Activated T-cell treated with anti-CD3 and anti-CD28 coated beads, Interleukin-2, amount 50 U/mL, for 72 hours (primary cell): Measurements from ENCODE around the gene DSP. TPM values are rescaled to one million over a fixed set of nuclear protein-coding genes. Genes with fewer than 3 reads are reported as not detected.

Experiments
- ATAC-seq, 2 donors: fragments of 150-1000 bp; cut with Tn5 transposase; replicated peaks in 1 of 2; 2 replicates each; pipeline ENCODE4 v1.10.0; 2021; ENCODE audit warnings: moderate library complexity in 2 of 2, mild to moderate bottlenecking in 1 of 2
- DNase-seq, 2 donors: peaks; one replicate each; pipeline ENCODE4 v3.0.0; 2021 to 2022; ENCODE audit warnings: mixed read lengths in 1 of 2
- H3K27ac Mint-ChIP-seq: one replicate; pipeline ENCODE4 v1.8.0; 2022; ENCODE audit warnings: mild to moderate bottlenecking, moderate library complexity, mixed read lengths
- H3K27me3 Mint-ChIP-seq: one replicate; pipeline ENCODE4 v1.8.0; 2022; ENCODE audit warnings: low read depth, mixed read lengths
- H3K36me3 Mint-ChIP-seq, 2 donors: one replicate each; pipeline ENCODE4 v1.8.0; 2022; ENCODE audit warnings: mixed read lengths in 2 of 2, mild to moderate bottlenecking in 1 of 2; ENCODE audit not compliant: insufficient read depth in 2 of 2
- H3K4me1 Mint-ChIP-seq: one replicate; pipeline ENCODE4 v1.8.0; 2022; ENCODE audit warnings: low read depth, mixed read lengths
- H3K4me3 Mint-ChIP-seq, 2 donors: one replicate each; pipeline ENCODE4 v1.8.0; 2022; ENCODE audit warnings: mild to moderate bottlenecking in 2 of 2, mixed read lengths in 2 of 2, moderate library complexity in 2 of 2
- H3K9me3 Mint-ChIP-seq, 2 donors: one replicate each; pipeline ENCODE4 v1.8.0; 2022; ENCODE audit warnings: mixed read lengths in 2 of 2
- total RNA-seq, 2 donors: library from RNA; stranded (reverse); gene quantifications; one replicate each; pipeline ENCODE4 v1.2.3, GENCODE V29; 2022

The DSP gene
- total RNA-seq, 2 donors from 2014 or later, result 0.32 to 0.48 TPM

DNA sequence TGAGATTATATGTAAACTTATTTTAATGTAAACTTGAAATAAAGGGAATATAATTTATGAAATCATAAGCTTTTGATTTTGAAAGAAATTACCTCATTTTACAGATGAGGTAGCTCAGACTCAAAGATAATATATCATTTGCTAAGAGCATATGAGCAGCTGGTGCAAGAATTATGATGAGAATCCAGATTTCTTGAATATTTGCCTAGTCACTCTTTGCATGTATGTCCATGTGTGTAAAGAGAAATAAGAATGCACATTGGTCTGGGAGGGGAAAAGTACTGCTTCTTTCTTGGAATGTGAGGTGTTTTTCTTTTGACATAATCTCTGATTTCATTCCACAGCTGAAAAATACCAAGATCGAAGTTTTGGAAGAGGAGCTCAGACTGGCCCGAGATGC is 37.5 kb downstream of the DSP start:
- Mint-ChIP-seq H3K4me3 (no peak overlapping the region), H3K27me3 (peaks cover 15% of the 10 kb centered on the region), H3K36me3 (no peaks in the 10 kb centered on the region), H3K4me1 (no peaks in the 10 kb centered on the region), H3K9me3 (no peaks in the 10 kb centered on the region), H3K27ac (no peak overlapping the region)
- ATAC-seq, result no peak
- no peak for DNase-seq

DNA sequence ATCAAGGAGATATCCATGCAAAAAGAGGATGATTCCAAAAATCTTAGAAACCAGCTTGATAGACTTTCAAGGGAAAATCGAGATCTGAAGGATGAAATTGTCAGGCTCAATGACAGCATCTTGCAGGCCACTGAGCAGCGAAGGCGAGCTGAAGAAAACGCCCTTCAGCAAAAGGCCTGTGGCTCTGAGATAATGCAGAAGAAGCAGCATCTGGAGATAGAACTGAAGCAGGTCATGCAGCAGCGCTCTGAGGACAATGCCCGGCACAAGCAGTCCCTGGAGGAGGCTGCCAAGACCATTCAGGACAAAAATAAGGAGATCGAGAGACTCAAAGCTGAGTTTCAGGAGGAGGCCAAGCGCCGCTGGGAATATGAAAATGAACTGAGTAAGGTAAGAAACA is 38.4 kb downstream of the DSP start:
- Mint-ChIP-seq H3K4me3 (no peak overlapping the region), H3K27me3 (peaks cover 10% of the 10 kb centered on the region), H3K4me1 (no peaks in the 10 kb centered on the region), H3K27ac (no peak overlapping the region), H3K9me3 (no peaks in the 10 kb centered on the region), H3K36me3 (no peaks in the 10 kb centered on the region)
- DNase-seq (no peak), ATAC-seq (no peak)

DNA sequence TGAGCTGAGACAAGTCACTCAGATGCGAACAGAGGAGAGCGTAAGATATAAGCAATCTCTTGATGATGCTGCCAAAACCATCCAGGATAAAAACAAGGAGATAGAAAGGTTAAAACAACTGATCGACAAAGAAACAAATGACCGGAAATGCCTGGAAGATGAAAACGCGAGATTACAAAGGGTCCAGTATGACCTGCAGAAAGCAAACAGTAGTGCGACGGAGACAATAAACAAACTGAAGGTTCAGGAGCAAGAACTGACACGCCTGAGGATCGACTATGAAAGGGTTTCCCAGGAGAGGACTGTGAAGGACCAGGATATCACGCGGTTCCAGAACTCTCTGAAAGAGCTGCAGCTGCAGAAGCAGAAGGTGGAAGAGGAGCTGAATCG is 39.1 kb downstream of the DSP start:
- no peak for DNase-seq
- no peak for ATAC-seq

DNA sequence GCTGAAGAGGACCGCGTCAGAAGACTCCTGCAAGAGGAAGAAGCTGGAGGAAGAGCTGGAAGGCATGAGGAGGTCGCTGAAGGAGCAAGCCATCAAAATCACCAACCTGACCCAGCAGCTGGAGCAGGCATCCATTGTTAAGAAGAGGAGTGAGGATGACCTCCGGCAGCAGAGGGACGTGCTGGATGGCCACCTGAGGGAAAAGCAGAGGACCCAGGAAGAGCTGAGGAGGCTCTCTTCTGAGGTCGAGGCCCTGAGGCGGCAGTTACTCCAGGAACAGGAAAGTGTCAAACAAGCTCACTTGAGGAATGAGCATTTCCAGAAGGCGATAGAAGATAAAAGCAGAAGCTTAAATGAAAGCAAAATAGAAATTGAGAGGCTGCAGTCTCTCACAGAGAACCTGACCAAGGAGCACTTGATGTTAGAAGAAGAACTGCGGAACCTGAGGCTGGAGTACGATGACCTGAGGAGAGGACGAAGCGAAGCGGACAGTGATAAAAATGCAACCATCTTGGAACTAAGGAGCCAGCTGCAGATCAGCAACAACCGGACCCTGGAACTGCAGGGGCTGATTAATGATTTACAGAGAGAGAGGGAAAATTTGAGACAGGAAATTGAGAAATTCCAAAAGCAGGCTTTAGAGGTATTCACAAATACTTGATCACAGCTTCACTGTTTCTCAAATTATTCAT is 39.6 kb downstream of the DSP start:
- Mint-ChIP-seq H3K27me3 (peaks cover 10% of the 10 kb centered on the region), H3K4me3 (no peak overlapping the region), H3K27ac (no peak overlapping the region), H3K9me3 (no peaks in the 10 kb centered on the region), H3K36me3 (no peaks in the 10 kb centered on the region), H3K4me1 (no peaks in the 10 kb centered on the region)
- DNase-seq (no peak), ATAC-seq (no peak)

More for the DNA sequence above, 39.1 kb downstream of the DSP start:
- H3K4me3 Mint-ChIP-seq, result no peak overlapping the region
- no peaks in the 10 kb centered on the region for H3K9me3 Mint-ChIP-seq
- H3K27ac Mint-ChIP-seq, result no peak overlapping the region
- peaks cover 10% of the 10 kb centered on the region for H3K27me3 Mint-ChIP-seq
- no peaks in the 10 kb centered on the region for H3K4me1 Mint-ChIP-seq
- H3K36me3 Mint-ChIP-seq, result no peaks in the 10 kb centered on the region

DNA sequence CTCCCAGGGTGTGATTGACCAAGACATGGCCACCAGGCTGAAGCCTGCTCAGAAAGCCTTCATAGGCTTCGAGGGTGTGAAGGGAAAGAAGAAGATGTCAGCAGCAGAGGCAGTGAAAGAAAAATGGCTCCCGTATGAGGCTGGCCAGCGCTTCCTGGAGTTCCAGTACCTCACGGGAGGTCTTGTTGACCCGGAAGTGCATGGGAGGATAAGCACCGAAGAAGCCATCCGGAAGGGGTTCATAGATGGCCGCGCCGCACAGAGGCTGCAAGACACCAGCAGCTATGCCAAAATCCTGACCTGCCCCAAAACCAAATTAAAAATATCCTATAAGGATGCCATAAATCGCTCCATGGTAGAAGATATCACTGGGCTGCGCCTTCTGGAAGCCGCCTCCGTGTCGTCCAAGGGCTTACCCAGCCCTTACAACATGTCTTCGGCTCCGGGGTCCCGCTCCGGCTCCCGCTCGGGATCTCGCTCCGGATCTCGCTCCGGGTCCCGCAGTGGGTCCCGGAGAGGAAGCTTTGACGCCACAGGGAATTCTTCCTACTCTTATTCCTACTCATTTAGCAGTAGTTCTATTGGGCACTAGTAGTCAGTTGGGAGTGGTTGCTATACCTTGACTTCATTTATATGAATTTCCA is 43.9 kb downstream of the DSP start:
- Mint-ChIP-seq H3K36me3 (peaks cover 2% of the 10 kb centered on the region in 2 donors), H3K9me3 (no peaks in the 10 kb centered on the region), H3K4me1 (peaks cover 17% of the 10 kb centered on the region), H3K27me3 (no peaks in the 10 kb centered on the region), H3K27ac (no peak overlapping the region), H3K4me3 (no peak overlapping the region)
- ATAC-seq (no peak), DNase-seq (no peak)

DNA sequence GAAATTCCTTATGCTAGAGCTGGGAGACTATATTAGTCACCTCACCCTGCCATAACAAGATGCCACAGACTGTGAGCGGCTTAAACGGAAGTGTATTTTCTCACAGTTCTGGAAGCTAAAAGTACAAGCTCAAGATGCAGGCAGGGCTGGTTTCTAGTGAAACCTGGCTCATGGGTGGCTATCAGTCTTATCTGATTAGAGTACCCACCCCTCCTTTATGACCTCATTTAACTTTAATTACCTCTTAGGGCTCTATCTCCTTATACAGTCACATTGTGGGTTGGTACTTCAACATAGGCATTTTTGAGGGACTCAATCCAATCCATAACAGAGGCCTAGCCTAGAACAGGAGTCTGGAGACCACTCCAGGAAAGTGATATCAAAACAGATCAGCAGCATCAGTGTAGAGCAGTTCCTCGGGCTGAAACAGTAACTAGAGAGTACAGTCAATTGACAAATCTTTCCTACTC is 46.2 kb downstream of the DSP start:
- H3K36me3 Mint-ChIP-seq, result peaks cover 2% of the 10 kb centered on the region in 2 donors
- H3K9me3 Mint-ChIP-seq, result no peaks in the 10 kb centered on the region
- no peaks in the 10 kb centered on the region for H3K27me3 Mint-ChIP-seq
- no peak overlapping the region for H3K27ac Mint-ChIP-seq
- peaks cover 40% of the 10 kb centered on the region for H3K4me1 Mint-ChIP-seq
- DNase-seq (no peak), ATAC-seq (no peak)
- no peak overlapping the region for H3K4me3 Mint-ChIP-seq

DNA sequence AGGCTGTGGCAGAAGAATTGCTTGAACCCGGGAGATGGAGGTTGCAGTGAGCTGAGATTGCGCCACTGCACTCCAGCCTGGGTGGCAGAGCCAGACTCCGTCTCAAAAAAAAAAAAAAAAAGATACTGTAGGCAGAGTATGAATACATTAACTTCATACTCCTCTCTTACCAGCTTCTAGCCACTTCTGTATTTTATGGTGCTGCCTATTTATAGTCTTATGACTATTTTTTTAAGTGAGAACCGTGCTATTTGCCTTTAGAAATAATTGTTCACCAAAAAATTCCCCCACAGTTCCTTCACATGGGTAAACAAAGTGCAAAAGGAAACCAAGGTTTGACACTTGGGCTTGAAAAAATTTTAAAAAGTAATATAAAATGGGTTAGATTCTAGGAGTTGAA is 47.0 kb downstream of the DSP start:
- Mint-ChIP-seq H3K27me3 (no peaks in the 10 kb centered on the region), H3K9me3 (no peaks in the 10 kb centered on the region), H3K36me3 (peaks cover 3 to 7% of the 10 kb centered on the region in 2 donors), H3K4me1 (peaks cover 48% of the 10 kb centered on the region), H3K4me3 (no peak overlapping the region), H3K27ac (no peak overlapping the region)
- ATAC-seq (no peak), DNase-seq (no peak)

DNA sequence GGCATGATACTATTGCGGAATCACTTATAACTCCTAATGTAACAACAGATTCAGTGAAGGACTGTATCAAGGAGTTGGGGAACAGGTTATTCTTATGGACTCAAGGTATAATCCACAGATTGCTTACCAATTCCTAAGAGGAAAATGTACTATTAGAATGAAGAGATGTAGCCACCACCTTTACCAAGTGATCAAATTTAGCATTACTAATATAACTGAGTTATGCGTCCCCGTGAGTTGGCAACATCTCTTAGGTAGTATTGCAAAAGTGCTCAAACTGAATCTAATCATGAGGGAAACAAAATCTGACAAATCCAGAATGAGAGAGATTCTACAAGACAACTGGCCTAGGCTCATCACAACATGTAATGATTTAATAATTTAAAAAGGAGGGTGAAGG is 47.8 kb downstream of the DSP start:
- H3K9me3 Mint-ChIP-seq, result no peaks in the 10 kb centered on the region
- H3K4me1 Mint-ChIP-seq, result peaks cover 49% of the 10 kb centered on the region
- no peak for ATAC-seq
- H3K4me3 Mint-ChIP-seq, result peak overlapping the region; percentile 94 to 98
- DNase-seq, result no peak
- H3K36me3 Mint-ChIP-seq, result peaks cover 4 to 7% of the 10 kb centered on the region in 2 donors
- no peaks in the 10 kb centered on the region for H3K27me3 Mint-ChIP-seq
- H3K27ac Mint-ChIP-seq, result peak overlapping the region; percentile 93

DNA sequence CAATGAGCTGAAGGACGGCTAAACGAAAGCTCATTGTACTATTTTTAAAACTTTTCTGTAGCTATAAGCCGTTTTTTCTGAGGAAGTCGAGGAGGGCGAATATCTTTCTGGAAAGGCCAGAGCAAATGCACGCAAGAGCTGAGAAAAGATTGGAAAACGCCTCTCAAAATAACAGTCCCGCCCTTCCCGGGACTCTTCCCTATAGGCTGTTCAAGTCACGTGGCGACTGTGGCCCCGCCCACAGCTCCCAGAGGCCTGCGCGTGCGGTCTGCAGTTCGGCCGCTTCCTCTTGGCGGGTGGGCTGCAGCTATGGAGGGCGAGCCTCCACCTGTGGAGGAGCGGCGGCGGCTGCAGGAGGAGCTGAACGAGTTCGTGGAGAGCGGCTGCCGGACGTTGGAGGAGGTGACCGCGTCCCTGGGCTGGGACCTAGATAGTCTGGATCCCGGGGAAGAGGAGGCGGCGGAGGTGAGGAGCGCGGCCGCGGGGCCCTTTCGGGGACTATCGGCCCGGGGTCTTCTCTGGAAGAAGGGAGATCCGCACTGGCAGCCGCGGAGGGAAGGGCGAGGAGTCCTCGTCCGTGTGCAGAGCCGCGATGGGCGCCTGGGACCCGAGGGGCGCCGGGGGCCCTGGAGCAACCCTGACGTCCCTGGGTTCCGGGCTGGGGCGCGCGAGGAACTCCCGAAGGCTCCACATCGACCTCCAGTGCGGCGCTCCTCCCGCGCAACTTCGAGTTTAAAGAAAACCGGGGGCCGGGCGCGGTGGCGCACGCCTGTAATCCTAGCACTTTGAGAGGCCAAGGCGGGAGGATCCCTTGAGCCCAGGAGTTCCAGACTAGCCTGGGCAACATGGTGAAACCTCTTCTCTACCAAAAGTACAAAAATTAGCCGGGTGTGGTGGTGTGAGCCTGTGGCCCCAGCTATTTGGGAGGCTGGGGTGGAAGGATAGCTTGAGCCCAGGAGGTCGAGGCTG is 48.8 kb downstream of the DSP start, which contains the start of gene SNRNP48:
Gene SNRNP48, plus strand, starts transcription at position 250 of the 969 bp plus-strand sequence. Its CDS starts 60 bp downstream, at position 310.
- H3K36me3 Mint-ChIP-seq, result peaks cover 5 to 7% of the 10 kb centered on the region in 2 donors
- peak within 1 kb of the TSS; percentile 94 to 98 for H3K4me3 Mint-ChIP-seq
- H3K9me3 Mint-ChIP-seq, result no peaks in the 10 kb centered on the region
- peaks cover 49% of the 10 kb centered on the region for H3K4me1 Mint-ChIP-seq
- peak; percentile 94 for DNase-seq
- H3K27ac Mint-ChIP-seq, result peak within 1 kb of the TSS; percentile 93
- no peaks in the 10 kb centered on the region for H3K27me3 Mint-ChIP-seq
- peak; percentile 100 for ATAC-seq

DNA sequence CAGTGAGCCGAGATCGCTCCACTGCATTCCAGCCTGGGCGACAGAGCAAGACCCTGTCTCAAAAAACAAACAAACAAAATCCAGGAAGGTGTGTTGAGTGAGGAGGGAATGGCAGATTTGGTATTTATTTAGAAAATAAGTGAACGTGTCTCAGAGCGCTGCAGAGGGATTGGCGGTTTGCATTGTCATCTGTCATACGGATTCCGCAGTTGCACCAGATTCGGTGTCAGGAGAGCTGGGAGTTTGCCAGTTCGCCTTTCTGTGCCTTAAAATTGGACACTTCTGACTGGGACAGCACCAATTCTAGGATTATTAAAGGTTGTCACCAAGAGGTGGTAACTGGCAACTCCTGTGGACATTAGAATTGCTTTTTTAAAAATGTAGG is 49.4 kb downstream of the DSP start:
- Mint-ChIP-seq H3K4me1 (peaks cover 49% of the 10 kb centered on the region), H3K4me3 (peak overlapping the region; percentile 94 to 98), H3K9me3 (no peaks in the 10 kb centered on the region), H3K36me3 (peaks cover 5 to 7% of the 10 kb centered on the region in 2 donors), H3K27ac (peak overlapping the region; percentile 66), H3K27me3 (no peaks in the 10 kb centered on the region)
- ATAC-seq (no peak), DNase-seq (no peak)

DNA sequence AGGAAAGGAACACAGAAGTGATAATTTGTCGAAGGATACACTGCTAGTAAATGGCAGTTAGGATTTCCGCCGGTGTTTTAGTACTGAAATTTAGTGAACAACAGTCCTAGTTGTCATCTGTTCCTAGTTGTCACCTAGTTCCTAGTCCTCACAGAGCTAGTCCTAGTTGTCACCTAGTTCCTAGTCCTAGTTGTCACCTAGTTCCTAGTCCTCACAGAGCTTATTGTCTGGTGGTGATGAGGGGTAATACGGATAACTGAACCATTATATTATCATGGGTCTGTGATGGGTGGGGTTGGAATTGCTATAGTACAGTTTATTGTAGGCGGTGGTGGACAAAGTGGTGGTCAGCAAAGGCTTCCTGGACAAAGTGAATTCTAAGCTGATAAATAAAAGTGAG is 50.3 kb downstream of the DSP start:
- H3K36me3 Mint-ChIP-seq, result peaks cover 5 to 10% of the 10 kb centered on the region in 2 donors

DNA sequence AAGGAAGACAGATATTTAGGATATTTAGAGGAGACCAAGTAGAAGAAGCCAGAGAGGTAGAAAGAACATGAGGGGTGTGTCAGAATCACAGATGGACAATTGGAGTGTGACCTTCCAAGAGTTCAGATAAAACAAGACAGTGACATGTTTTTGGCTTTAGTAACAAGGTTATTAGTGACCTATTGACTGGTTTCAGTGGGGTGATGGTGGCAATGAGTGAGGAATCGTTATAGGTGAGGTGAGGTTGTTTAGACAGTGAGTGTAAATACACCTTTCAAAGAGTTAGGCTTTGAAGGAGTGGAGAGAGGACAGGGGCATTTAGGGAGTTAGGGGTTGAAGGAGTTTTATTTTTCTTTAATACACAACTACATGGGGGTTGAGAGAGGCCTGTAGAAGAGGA is 51.8 kb downstream of the DSP start:
- Mint-ChIP-seq H3K9me3 (no peaks in the 10 kb centered on the region), H3K27ac (no peak overlapping the region), H3K36me3 (peaks cover 5 to 15% of the 10 kb centered on the region in 2 donors), H3K4me3 (no peak overlapping the region), H3K4me1 (peaks cover 44% of the 10 kb centered on the region), H3K27me3 (no peaks in the 10 kb centered on the region)
- no peak for ATAC-seq
- no peak for DNase-seq

More for the DNA sequence above, 50.3 kb downstream of the DSP start:
- no peak for DNase-seq
- Mint-ChIP-seq H3K9me3 (no peaks in the 10 kb centered on the region), H3K27ac (no peak overlapping the region), H3K27me3 (no peaks in the 10 kb centered on the region), H3K4me1 (peaks cover 49% of the 10 kb centered on the region), H3K4me3 (peak overlapping the region; percentile 51 to 94)
- no peak for ATAC-seq
